Astrocyte (in vitro differentiated cells and primary cell): ENCODE data around the gene KNSTRN. TPM values are rescaled to one million over a fixed set of nuclear protein-coding genes. Genes with fewer than 3 reads are reported as not detected.

Experiments
- DNase-seq: peaks from one replicate; pipeline ENCODE4 v3.0.0-alpha.2; 2010; ENCODE audit warnings: low read depth
- FAIRE-seq: peaks from 2 replicates; lab custom pipeline; 2011; peaks lifted over from hg19 to GRCh38; lab: Jason Lieb, UNC
- H2AFZ ChIP-seq: 2 replicates; pipeline ENCODE4 v1.6.0; 2012; ENCODE audit warnings: low read depth, low read length, inconsistent platforms
- H3K27ac ChIP-seq: 2 replicates; pipeline ENCODE4 v1.5.1; 2011; ENCODE audit warnings: low read depth, low read length, inconsistent platforms
- H3K27me3 ChIP-seq: 2 replicates; pipeline ENCODE4 v1.6.0; 2011; ENCODE audit warnings: low read length, inconsistent platforms; ENCODE audit not compliant: insufficient read depth
- H3K36me3 ChIP-seq: 2 replicates; pipeline ENCODE4 v1.5.1; 2011; ENCODE audit warnings: low read length, inconsistent platforms; ENCODE audit not compliant: insufficient read depth
- H3K4me1 ChIP-seq: 2 replicates; pipeline ENCODE4 v1.5.1; 2011; ENCODE audit warnings: low read length, inconsistent platforms; ENCODE audit not compliant: insufficient read depth
- H3K4me2 ChIP-seq: 2 replicates; pipeline ENCODE4 v1.6.0; 2012; ENCODE audit warnings: low read length, inconsistent platforms
- H3K4me3 ChIP-seq: 2 replicates; pipeline ENCODE4 v1.5.1; 2011; ENCODE audit warnings: low read depth, mild to moderate bottlenecking, low read length, inconsistent platforms; ENCODE audit not compliant: insufficient read depth
- H3K79me2 ChIP-seq: 2 replicates; pipeline ENCODE4 v1.6.0; 2012; ENCODE audit warnings: mild to moderate bottlenecking, low read length, inconsistent platforms; ENCODE audit not compliant: insufficient read depth
- H3K9ac ChIP-seq: 2 replicates; pipeline ENCODE4 v1.6.0; 2012; ENCODE audit warnings: mild to moderate bottlenecking, low read length, inconsistent platforms
- H3K9me3 ChIP-seq: 2 replicates; pipeline ENCODE4 v1.5.1; 2012; ENCODE audit warnings: low read depth, mild to moderate bottlenecking, low read length, inconsistent platforms; ENCODE audit not compliant: insufficient read depth
- H4K20me1 ChIP-seq: 2 replicates; pipeline ENCODE4 v1.6.0; 2012; ENCODE audit warnings: low read length, inconsistent platforms; ENCODE audit not compliant: insufficient read depth
- H3K27ac Mint-ChIP-seq: one replicate; pipeline ENCODE4 v1.8.0; 2021; ENCODE audit warnings: mild to moderate bottlenecking, mixed read lengths; ENCODE audit not compliant: unreplicated experiment
- H3K27me3 Mint-ChIP-seq: one replicate; pipeline ENCODE4 v1.8.0; 2021; ENCODE audit warnings: low read depth, mixed read lengths; ENCODE audit not compliant: unreplicated experiment
- H3K36me3 Mint-ChIP-seq: one replicate; pipeline ENCODE4 v1.8.0; 2021; ENCODE audit warnings: low read depth, mixed read lengths; ENCODE audit not compliant: unreplicated experiment
- H3K4me1 Mint-ChIP-seq: one replicate; pipeline ENCODE4 v1.8.0; 2021; ENCODE audit warnings: low read depth, mixed read lengths; ENCODE audit not compliant: unreplicated experiment
- H3K4me3 Mint-ChIP-seq: one replicate; pipeline ENCODE4 v1.8.0; 2021; ENCODE audit warnings: mild to moderate bottlenecking, moderate library complexity, mixed read lengths; ENCODE audit not compliant: unreplicated experiment
- H3K9me3 Mint-ChIP-seq: one replicate; pipeline ENCODE4 v1.8.0; 2021; ENCODE audit warnings: mild to moderate bottlenecking, mixed read lengths; ENCODE audit not compliant: unreplicated experiment
- EZH2 ChIP-seq: IDR thresholded peaks from 2 replicates; pipeline ENCODE4 v1.6.1; 2012; ENCODE audit warnings: mild to moderate bottlenecking, low read length, inconsistent platforms; ENCODE audit not compliant: insufficient read depth
- total RNA-seq: library from RNA; stranded (reverse); gene quantifications from 2 replicates; pipeline ENCODE4 v1.2.1, GENCODE V29; 2021
- TF ChIP-seq, protein P1 (sequence below): IDR thresholded peaks from 2 replicates; pipeline ENCODE4 v1.5.1; 2011; ENCODE audit warnings: low read depth, mild to moderate bottlenecking, inconsistent platforms, low read length, moderate library complexity; ENCODE audit not compliant: insufficient read depth

The KNSTRN gene
- total RNA-seq, 1 donor from 2014 or later, result 37.8 TPM

- Histone ChIP-seq H3K4me3 (peak overlapping the region; percentile 33), H3K36me3 (no peaks in the 10 kb centered on the region), H2AFZ (peak overlapping the region; percentile 88), H3K27me3 (no peaks in the 10 kb centered on the region), H3K4me2 (peak overlapping the region; percentile 86), H3K4me1 (peaks cover 4% of the 10 kb centered on the region), H3K27ac (no peak overlapping the region), H3K9me3 (no peaks in the 10 kb centered on the region), H3K9ac (no peak overlapping the region), H3K79me2 (no peaks in the 10 kb centered on the region), H4K20me1 (no peaks in the 10 kb centered on the region)
- Mint-ChIP-seq H3K27ac (no peak overlapping the region), H3K4me1 (peaks cover 4% of the 10 kb centered on the region), H3K36me3 (no peaks in the 10 kb centered on the region), H3K4me3 (no peak overlapping the region), H3K27me3 (peaks cover 47% of the 10 kb centered on the region), H3K9me3 (peaks cover 6% of the 10 kb centered on the region)
- FAIRE-seq (no peak), DNase-seq (peak; percentile 69)
- TF ChIP-seq EZH2, result no peak
- TF ChIP-seq, protein P1, sequence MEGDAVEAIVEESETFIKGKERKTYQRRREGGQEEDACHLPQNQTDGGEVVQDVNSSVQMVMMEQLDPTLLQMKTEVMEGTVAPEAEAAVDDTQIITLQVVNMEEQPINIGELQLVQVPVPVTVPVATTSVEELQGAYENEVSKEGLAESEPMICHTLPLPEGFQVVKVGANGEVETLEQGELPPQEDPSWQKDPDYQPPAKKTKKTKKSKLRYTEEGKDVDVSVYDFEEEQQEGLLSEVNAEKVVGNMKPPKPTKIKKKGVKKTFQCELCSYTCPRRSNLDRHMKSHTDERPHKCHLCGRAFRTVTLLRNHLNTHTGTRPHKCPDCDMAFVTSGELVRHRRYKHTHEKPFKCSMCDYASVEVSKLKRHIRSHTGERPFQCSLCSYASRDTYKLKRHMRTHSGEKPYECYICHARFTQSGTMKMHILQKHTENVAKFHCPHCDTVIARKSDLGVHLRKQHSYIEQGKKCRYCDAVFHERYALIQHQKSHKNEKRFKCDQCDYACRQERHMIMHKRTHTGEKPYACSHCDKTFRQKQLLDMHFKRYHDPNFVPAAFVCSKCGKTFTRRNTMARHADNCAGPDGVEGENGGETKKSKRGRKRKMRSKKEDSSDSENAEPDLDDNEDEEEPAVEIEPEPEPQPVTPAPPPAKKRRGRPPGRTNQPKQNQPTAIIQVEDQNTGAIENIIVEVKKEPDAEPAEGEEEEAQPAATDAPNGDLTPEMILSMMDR, result peak; percentile 48
Observed at GRCh38 chr15:40367686-40368611, 14.6 kb upstream of the KNSTRN start.

GRCh38 chr15:40368719-40369473 is 13.6 kb upstream of the KNSTRN start:
- peaks cover 6% of the 10 kb centered on the region for H3K9me3 Mint-ChIP-seq

More at GRCh38 chr15:40368719-40369473, 13.6 kb upstream of the KNSTRN start:
- Histone ChIP-seq H3K36me3 (no peaks in the 10 kb centered on the region), H4K20me1 (no peaks in the 10 kb centered on the region), H3K27ac (no peak overlapping the region), H3K27me3 (no peaks in the 10 kb centered on the region), H3K9me3 (no peaks in the 10 kb centered on the region), H2AFZ (no peak overlapping the region), H3K4me2 (no peak overlapping the region), H3K4me1 (peaks cover 4% of the 10 kb centered on the region), H3K9ac (no peak overlapping the region), H3K4me3 (no peak overlapping the region), H3K79me2 (no peaks in the 10 kb centered on the region)
- H3K27me3 Mint-ChIP-seq, result peaks cover 42% of the 10 kb centered on the region
- H3K4me3 Mint-ChIP-seq, result peak overlapping the region; percentile 4
- TF ChIP-seq, protein P1, result no peak
- no peak for TF ChIP-seq EZH2
- no peak for DNase-seq
- no peaks in the 10 kb centered on the region for H3K36me3 Mint-ChIP-seq
- FAIRE-seq, result no peak
- peaks cover 8% of the 10 kb centered on the region for H3K4me1 Mint-ChIP-seq
- H3K27ac Mint-ChIP-seq, result no peak overlapping the region
